Activated naive CD4-positive, alpha-beta T cell (primary cell): ENCODE data around the gene ECM1.

Source experiments
- DNase-seq, 4 experiments: peaks; one replicate each; lab custom pipeline; 2025; lab: John Stamatoyannopoulos, UW

Gene ECM1

DNA sequence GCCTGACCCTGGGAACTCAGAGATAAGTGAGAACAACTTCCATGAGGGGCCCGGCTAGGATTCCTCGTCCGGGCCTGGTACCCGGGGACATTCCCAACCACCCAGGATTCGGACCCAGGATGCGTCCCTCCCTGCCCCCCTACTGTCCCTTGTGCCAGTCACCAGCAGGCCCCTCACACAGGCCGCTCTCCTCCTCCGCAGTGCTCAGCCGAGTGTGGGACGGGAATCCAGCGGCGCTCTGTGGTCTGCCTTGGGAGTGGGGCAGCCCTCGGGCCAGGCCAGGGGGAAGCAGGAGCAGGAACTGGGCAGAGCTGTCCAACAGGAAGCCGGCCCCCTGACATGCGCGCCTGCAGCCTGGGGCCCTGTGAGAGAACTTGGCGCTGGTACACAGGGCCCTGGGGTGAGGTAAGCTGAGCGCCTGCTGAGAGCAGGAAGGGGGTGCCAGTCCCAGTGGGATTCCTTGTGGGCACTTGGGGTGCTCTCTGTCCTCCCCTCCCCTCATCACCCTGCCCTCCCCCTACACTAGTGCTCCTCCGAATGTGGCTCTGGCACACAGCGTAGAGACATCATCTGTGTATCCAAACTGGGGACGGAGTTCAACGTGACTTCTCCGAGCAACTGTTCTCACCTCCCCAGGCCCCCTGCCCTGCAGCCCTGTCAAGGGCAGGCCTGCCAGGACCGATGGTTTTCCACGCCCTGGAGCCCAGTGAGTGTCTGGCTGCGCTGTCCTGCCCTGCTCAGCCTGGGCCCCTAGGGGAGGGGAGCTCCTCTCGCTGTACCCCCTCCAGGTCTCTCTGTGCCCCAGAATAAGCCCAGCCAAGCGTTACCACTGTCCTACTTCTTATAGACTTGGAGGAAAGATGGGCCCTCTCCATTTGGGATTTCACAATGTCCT is 51.1 kb downstream of the ECM1 start:
- no peak for DNase-seq

- DNase-seq: no peak
Measured at GRCh38 chr1:150559656-150560010, 51.7 kb downstream of the ECM1 start.

DNA sequence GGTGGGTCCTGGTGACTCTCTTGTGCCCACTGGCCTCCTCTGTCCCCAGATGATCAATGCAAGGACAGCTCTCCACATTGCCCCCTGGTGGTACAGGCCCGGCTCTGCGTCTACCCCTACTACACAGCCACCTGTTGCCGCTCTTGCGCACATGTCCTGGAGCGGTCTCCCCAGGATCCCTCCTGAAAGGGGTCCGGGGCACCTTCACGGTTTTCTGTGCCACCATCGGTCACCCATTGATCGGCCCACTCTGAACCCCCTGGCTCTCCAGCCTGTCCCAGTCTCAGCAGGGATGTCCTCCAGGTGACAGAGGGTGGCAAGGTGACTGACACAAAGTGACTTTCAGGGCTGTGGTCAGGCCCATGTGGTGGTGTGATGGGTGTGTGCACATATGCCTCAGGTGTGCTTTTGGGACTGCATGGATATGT is 52.1 kb downstream of the ECM1 start:
- DNase-seq: peak; percentile 38 to 59 (median 41)

- peak; percentile 58 to 78 (median 68) for DNase-seq
Measured at GRCh38 chr1:150560576-150561253, 52.8 kb downstream of the ECM1 start.

- DNase-seq: peak in 2 of 4 experiments; percentile 62 to 67
Measured at GRCh38 chr1:150561254-150561973, 53.5 kb downstream of the ECM1 start.

DNA sequence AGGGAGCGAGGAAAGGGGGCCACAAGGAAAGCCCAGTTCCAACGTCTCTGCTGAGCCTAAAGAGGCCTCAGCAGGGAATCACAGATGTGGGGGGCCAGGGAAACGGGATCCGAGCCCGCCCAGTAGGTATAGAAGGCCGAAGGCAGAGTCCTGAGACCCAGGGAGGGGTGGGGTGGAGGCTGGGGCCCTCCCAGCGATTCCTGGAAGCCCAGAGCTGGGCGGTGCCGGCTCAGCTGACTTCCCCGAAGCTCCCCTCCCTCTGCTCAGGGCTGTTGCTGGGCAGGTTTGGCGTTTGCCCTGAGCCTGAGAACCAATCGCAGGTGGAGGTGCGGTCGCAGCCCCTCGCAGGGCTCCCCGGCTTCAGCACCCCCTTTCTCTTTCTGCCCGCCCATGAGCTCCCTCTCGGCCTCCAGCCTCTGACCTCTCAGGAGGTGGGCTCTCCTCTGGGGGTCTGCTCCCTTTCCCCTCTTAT is 54.1 kb downstream of the ECM1 start:
- peak; percentile 50 to 87 (median 76) for DNase-seq

GRCh38 chr1:150562446-150563339 is 54.8 kb downstream of the ECM1 start:
- DNase-seq: peak in 2 of 4 experiments; percentile 48 to 63
